OCI-LY7 (cell line): ENCODE measurements around the gene TRIM69. TPM values are rescaled to one million over a fixed set of nuclear protein-coding genes. Genes with fewer than 3 reads are reported as not detected.

Experiments used
- BruUV-seq: library from RNA; stranded (reverse); fragments of 400-500 nt; replicated peaks from 2 replicates; lab custom pipeline; 2021; lab: Mats Ljungman, UMichigan
- CTCF ChIA-PET: fragments of 300-600 bp; sonication (Branson Sonifier 250); formaldehyde crosslinking; loops from one replicate; lab custom pipeline; 2022; ENCODE audit warnings: antibody characterized with exemption; ENCODE audit not compliant: unreplicated experiment; lab: Charles Lee
- POLR2A ChIA-PET: fragments of 300-600 bp; sonication (Branson Sonifier 250); formaldehyde crosslinking; loops from one replicate; lab custom pipeline; 2022; ENCODE audit warnings: antibody characterized with exemption; lab: Charles Lee
- DNase-seq: peaks from one replicate; pipeline ENCODE4 v3.0.0-alpha.2; 2015; ENCODE audit warnings: low spot score
- H2AFZ ChIP-seq: fragments of 200-600 bp; sonication (generic), shearing (Covaris generic); 2 replicates; pipeline ENCODE4 v1.6.1; 2014; ENCODE audit warnings: mild to moderate bottlenecking, antibody characterized with exemption, low read length, moderate library complexity
- H3K27ac ChIP-seq: fragments of 200-600 bp; sonication (generic); 2 replicates; pipeline ENCODE4 v1.5.1; 2014; ENCODE audit warnings: mixed run types, low read depth, mild to moderate bottlenecking, moderate library complexity, low read length, inconsistent platforms; ENCODE audit not compliant: poor library complexity, severe bottlenecking
- H3K36me3 ChIP-seq: fragments of 200-600 bp; sonication (generic); 2 replicates; pipeline ENCODE4 v1.6.1; 2014; ENCODE audit warnings: mild to moderate bottlenecking, antibody characterized with exemption, low read length, moderate library complexity, mixed read lengths; ENCODE audit not compliant: insufficient read depth
- H3K4me1 ChIP-seq: fragments of 200-600 bp; sonication (generic); 2 replicates; pipeline ENCODE4 v1.5.1; 2014; ENCODE audit warnings: mild to moderate bottlenecking, low read length; ENCODE audit not compliant: insufficient read depth, poor library complexity, severe bottlenecking
- H3K4me2 ChIP-seq: fragments of 200-600 bp; sonication (generic); 2 replicates; pipeline ENCODE4 v1.6.1; 2014; ENCODE audit warnings: mild to moderate bottlenecking, low read length
- H3K4me3 ChIP-seq: fragments of 200-600 bp; sonication (generic); 2 replicates; pipeline ENCODE4 v1.5.1; 2014; ENCODE audit warnings: mild to moderate bottlenecking, low read depth, low read length; ENCODE audit not compliant: poor library complexity, severe bottlenecking
- H3K79me2 ChIP-seq: fragments of 200-600 bp; sonication (generic); 2 replicates; pipeline ENCODE4 v1.6.1; 2016; ENCODE audit warnings: low read depth, mild to moderate bottlenecking, low read length, moderate library complexity, mixed read lengths; ENCODE audit not compliant: insufficient read depth
- H3K9me2 ChIP-seq: fragments of 200-600 bp; sonication (generic); 2 replicates; pipeline ENCODE4 v1.6.1; 2016; ENCODE audit warnings: mild to moderate bottlenecking, low read length, mixed read lengths; ENCODE audit not compliant: insufficient read depth
- H3K9me3 ChIP-seq: fragments of 200-600 bp; sonication (generic); 2 replicates; pipeline ENCODE4 v1.6.1; 2014; ENCODE audit warnings: mild to moderate bottlenecking, mixed run types, low read length, mixed read lengths
- H4K20me1 ChIP-seq: fragments of 200-600 bp; sonication (generic); 2 replicates; pipeline ENCODE4 v1.6.1; 2014; ENCODE audit warnings: mild to moderate bottlenecking, antibody characterized with exemption, low read length, moderate library complexity, mixed read lengths; ENCODE audit not compliant: insufficient read depth
- EZH2phosphoT487 ChIP-seq: fragments of 200-600 bp; sonication (generic); IDR thresholded peaks from 2 replicates; pipeline ENCODE4 v1.6.1; 2018; ENCODE audit warnings: low read depth, borderline replicate concordance, mild to moderate bottlenecking, mixed run types, antibody characterized with exemption, low read length, moderate library complexity, mixed read lengths
- intact Hi-C: fragments of 100-400 bp; cut with micrococcal nuclease; formaldehyde crosslinking; loops from one replicate; pipeline ENCODE4 v1.10.0; 2022; ENCODE audit not compliant: unreplicated experiment
- total RNA-seq, 2 experiments: library from RNA; depleted of rRNA in 1 of 2; stranded (reverse); fragments of >200 nt in 1 of 2; shearing (Covaris generic) in 1 of 2; gene quantifications; 2 replicates each; pipeline ENCODE4 v1.2.3, GENCODE V29; 2014 to 2022
- TF ChIP-seq, protein P1 (sequence below): fragments of 200-600 bp; sonication (generic); conservative IDR thresholded peaks from 2 replicates; pipeline ENCODE4 v1.5.1; 2014; ENCODE audit warnings: mild to moderate bottlenecking, antibody characterized with exemption, low read length, moderate library complexity, mixed read lengths

Gene TRIM69
- total RNA-seq, 2 experiments from 2014 or later: 16.3 to 33.7 TPM

DNA sequence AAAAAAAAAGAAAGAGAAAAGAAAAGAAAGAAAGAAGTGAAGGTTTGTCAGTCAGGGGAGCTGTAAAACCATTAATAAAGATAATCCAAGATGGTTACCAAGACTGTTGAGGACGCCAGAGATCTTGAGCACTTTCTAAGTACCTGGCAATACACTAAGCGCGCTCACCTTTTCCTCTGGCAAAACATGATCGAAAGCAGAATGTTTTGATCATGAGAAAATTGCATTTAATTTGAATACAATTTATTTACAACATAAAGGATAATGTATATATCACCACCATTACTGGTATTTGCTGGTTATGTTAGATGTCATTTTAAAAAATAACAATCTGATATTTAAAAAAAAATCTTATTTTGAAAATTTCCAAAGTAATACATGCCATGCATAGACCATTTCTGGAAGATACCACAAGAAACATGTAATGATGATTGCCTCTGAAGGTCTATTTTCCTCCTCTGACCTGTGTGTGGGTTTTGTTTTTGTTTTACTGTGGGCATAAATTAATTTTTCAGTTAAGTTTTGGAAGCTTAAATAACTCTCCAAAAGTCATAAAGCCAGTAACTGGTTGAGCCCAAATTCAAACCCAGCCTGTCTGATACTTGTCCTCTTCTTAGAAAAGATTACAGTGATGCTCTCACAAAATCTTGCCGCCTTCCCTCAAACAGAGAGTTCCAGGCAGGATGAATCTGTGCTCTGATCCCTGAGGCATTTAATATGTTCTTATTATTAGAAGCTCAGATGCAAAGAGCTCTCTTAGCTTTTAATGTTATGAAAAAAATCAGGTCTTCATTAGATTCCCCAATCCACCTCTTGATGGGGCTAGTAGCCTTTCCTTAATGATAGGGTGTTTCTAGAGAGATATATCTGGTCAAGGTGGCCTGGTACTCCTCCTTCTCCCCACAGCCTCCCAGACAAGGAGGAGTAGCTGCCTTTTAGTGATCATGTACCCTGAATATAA lies 23.0 kb upstream of the TRIM69 start:
- H3K4me1 ChIP-seq: peaks cover 61% of the 10 kb centered on the region
- peak; percentile 52 for DNase-seq

DNA sequence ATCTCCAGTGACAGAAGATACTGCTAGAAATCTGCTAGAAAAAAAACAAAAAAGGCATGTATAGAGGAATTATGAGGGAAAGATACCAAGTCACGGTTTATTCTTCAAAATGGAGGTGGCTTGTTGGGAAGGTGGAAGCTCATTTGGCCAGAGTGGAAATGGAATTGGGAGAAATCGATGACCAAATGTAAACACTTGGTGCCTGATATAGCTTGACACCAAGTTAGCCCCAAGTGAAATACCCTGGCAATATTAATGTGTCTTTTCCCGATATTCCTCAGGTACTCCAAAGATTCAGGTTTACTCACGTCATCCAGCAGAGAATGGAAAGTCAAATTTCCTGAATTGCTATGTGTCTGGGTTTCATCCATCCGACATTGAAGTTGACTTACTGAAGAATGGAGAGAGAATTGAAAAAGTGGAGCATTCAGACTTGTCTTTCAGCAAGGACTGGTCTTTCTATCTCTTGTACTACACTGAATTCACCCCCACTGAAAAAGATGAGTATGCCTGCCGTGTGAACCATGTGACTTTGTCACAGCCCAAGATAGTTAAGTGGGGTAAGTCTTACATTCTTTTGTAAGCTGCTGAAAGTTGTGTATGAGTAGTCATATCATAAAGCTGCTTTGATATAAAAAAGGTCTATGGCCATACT lies 21.1 kb upstream of the TRIM69 start:
- intact Hi-C loops: no loop called here
- BruUV-seq: no TSS peak
- Histone ChIP-seq H3K4me3 (no peak overlapping the region), H3K27ac (no peak overlapping the region), H3K4me2 (peak overlapping the region; percentile 92), H4K20me1 (peaks cover 39% of the 10 kb centered on the region), H2AFZ (no peak overlapping the region), H3K79me2 (peaks cover 62% of the 10 kb centered on the region), H3K9me2 (no peaks in the 10 kb centered on the region), H3K4me1 (peaks cover 73% of the 10 kb centered on the region), H3K36me3 (peaks cover 86% of the 10 kb centered on the region), H3K9me3 (no peaks in the 10 kb centered on the region)
- ChIA-PET POLR2A (interaction anchor here (0.5 to 9.5 kb wide), 6 partner anchors 14 to 1855 kb away, joined by 3 to 116 read pairs (median 3); partner anchors contain the start of gene TRIM69), CTCF (no interaction called here)
- DNase-seq: no peak
- TF ChIP-seq EZH2phosphoT487: no peak
- TF ChIP-seq, protein P1, sequence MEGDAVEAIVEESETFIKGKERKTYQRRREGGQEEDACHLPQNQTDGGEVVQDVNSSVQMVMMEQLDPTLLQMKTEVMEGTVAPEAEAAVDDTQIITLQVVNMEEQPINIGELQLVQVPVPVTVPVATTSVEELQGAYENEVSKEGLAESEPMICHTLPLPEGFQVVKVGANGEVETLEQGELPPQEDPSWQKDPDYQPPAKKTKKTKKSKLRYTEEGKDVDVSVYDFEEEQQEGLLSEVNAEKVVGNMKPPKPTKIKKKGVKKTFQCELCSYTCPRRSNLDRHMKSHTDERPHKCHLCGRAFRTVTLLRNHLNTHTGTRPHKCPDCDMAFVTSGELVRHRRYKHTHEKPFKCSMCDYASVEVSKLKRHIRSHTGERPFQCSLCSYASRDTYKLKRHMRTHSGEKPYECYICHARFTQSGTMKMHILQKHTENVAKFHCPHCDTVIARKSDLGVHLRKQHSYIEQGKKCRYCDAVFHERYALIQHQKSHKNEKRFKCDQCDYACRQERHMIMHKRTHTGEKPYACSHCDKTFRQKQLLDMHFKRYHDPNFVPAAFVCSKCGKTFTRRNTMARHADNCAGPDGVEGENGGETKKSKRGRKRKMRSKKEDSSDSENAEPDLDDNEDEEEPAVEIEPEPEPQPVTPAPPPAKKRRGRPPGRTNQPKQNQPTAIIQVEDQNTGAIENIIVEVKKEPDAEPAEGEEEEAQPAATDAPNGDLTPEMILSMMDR: no peak

More for the DNA sequence above, 23.0 kb upstream of the TRIM69 start:
- Histone ChIP-seq H2AFZ (no peak overlapping the region), H3K4me3 (peak overlapping the region; percentile 89), H4K20me1 (peaks cover 39% of the 10 kb centered on the region), H3K9me3 (no peaks in the 10 kb centered on the region), H3K4me2 (peak overlapping the region; percentile 92), H3K9me2 (no peaks in the 10 kb centered on the region), H3K27ac (peak overlapping the region; percentile 91), H3K36me3 (peaks cover 72% of the 10 kb centered on the region), H3K79me2 (peaks cover 72% of the 10 kb centered on the region)
- no TSS peak for BruUV-seq
- ChIA-PET POLR2A (interaction anchor here (0.8 to 9.5 kb wide), 8 partner anchors 9 to 891 kb away, joined by 3 to 116 read pairs (median 5); partner anchors contain the start of genes SPG11 and TRIM69), CTCF (interaction anchor here (1.2 to 2.1 kb wide), 3 partner anchors 17 to 24 kb away, joined by 4 to 10 read pairs (median 4); partner anchors contain the start of gene TRIM69)
- TF ChIP-seq, protein P1: peak; percentile 72
- no peak for TF ChIP-seq EZH2phosphoT487
- intact Hi-C loops: loop anchor here (2.0 to 5.0 kb wide), 2 partner anchors 24 to 286 kb away; partner anchors contain the start of genes CTDSPL2 and TRIM69
